CD4-positive, alpha-beta memory T cell (primary cell): ENCODE measurements around the gene PDE8A. TPM values are rescaled to one million over a fixed set of nuclear protein-coding genes. Genes with fewer than 3 reads are reported as not detected.
A peak's percentile ranks its signal among the peaks of the same experiment; 100 is the strongest.

ENCODE experiments used
- CTCF ChIA-PET: fragments of 350-600 bp; sonication (Branson Sonifier 250); formaldehyde crosslinking; loops from one replicate; lab custom pipeline; 2021; ENCODE audit warnings: inconsistent platforms; ENCODE audit not compliant: partially characterized antibody; lab: Charles Lee
- POLR2A ChIA-PET: fragments of 350-600 bp; sonication (Branson Sonifier 250); formaldehyde crosslinking; loops from one replicate; lab custom pipeline; 2021; ENCODE audit not compliant: partially characterized antibody; lab: Charles Lee
- DNase-seq, 5 donors: peaks; one replicate each; pipeline versions ENCODE4 v3.0.0 to v3.0.0-alpha.2; 2020 to 2022; ENCODE audit warnings: mixed read lengths in 1 of 5
- H3K27ac ChIP-seq: one replicate; pipeline ENCODE4 v1.7.0; 2013; ENCODE audit warnings: low read depth, low read length
- H3K27me3 ChIP-seq: 2 replicates; pipeline ENCODE4 v1.7.0; 2013; ENCODE audit warnings: mild to moderate bottlenecking, low read length, moderate library complexity; ENCODE audit not compliant: insufficient read depth
- H3K36me3 ChIP-seq: 2 replicates; pipeline ENCODE4 v1.7.0; 2013; ENCODE audit warnings: mild to moderate bottlenecking, low read length, moderate library complexity; ENCODE audit not compliant: insufficient read depth
- H3K4me1 ChIP-seq: 2 replicates; pipeline ENCODE4 v1.7.0; 2013; ENCODE audit warnings: mild to moderate bottlenecking, low read length, moderate library complexity; ENCODE audit not compliant: insufficient read depth
- H3K4me3 ChIP-seq, 2 donors: one replicate each; pipeline ENCODE4 v1.7.0; 2013; ENCODE audit warnings: low read length in 2 of 2, mild to moderate bottlenecking in 1 of 2
- H3K9me3 ChIP-seq, 2 donors: one replicate each; pipeline ENCODE4 v1.7.0; 2013; ENCODE audit warnings: low read length in 2 of 2, control low read depth in 1 of 2; ENCODE audit not compliant: control insufficient read depth in 1 of 2
- H3K27ac Mint-ChIP-seq, 7 donors: one replicate each; pipeline ENCODE4 v1.8.0; 2020 to 2021; ENCODE audit warnings: mixed read lengths in 7 of 7, mild to moderate bottlenecking in 6 of 7, inconsistent platforms in 3 of 7, moderate library complexity in 3 of 7
- H3K27me3 Mint-ChIP-seq, 2 donors: one replicate each; pipeline ENCODE4 v1.8.0; 2020 to 2021; ENCODE audit warnings: mixed read lengths in 2 of 2
- H3K36me3 Mint-ChIP-seq, 2 donors: one replicate each; pipeline ENCODE4 v1.8.0; 2020 to 2021; ENCODE audit warnings: mixed read lengths in 2 of 2, inconsistent platforms in 1 of 2, mild to moderate bottlenecking in 1 of 2
- H3K4me1 Mint-ChIP-seq, 4 donors: one replicate each; pipeline ENCODE4 v1.8.0; 2020 to 2021; ENCODE audit warnings: mixed read lengths in 4 of 4, mild to moderate bottlenecking in 1 of 4
- H3K4me3 Mint-ChIP-seq, 8 donors: one replicate each; pipeline ENCODE4 v1.8.0; 2020 to 2021; ENCODE audit warnings: mixed read lengths in 8 of 8, mild to moderate bottlenecking in 7 of 8, moderate library complexity in 6 of 8, inconsistent platforms in 3 of 8
- H3K9me3 Mint-ChIP-seq, 8 donors: one replicate each; pipeline ENCODE4 v1.8.0; 2020 to 2021; ENCODE audit warnings: mixed read lengths in 8 of 8, mild to moderate bottlenecking in 5 of 8, inconsistent platforms in 3 of 8, moderate library complexity in 1 of 8
- intact Hi-C: fragments of 100-400 bp; cut with micrococcal nuclease; formaldehyde crosslinking; loops from one replicate; pipeline ENCODE4 v1.15.1; 2023
- polyA plus RNA-seq, 2 donors: library from polyadenylated mRNA; unstranded; fragments of 300-500 nt; fragmentation: Illumina TruSeq; gene quantifications; one replicate each; pipeline ENCODE4 v1.2.3, GENCODE V29; 2021
- total RNA-seq, 2 experiments: library from RNA; stranded (reverse); gene quantifications; one replicate each; pipeline ENCODE4 v1.2.3, GENCODE V29; 2021

Gene PDE8A
- total and polyA plus RNA-seq, 4 experiments from 2014 or later = 1.9 to 41.3 (median 22.4) TPM

GRCh38 chr15:85047271-85047948 is 65.8 kb downstream of the PDE8A start:
- H3K4me1 Mint-ChIP-seq = peaks cover 19 to 58% (median 31%) of the 10 kb centered on the region in 4 donors
- H3K4me3 ChIP-seq = no peak overlapping the region
- no peaks in the 10 kb centered on the region for H3K27me3 ChIP-seq
- ChIA-PET POLR2A (interaction anchor here (1.4 kb wide), 1 partner anchor 16 kb away, joined by 3 read pairs; no protein-coding TSS in a partner anchor), CTCF (interaction anchor here (1.0 to 2.2 kb wide), 5 partner anchors 37 to 119 kb away, joined by 3 to 8 read pairs (median 4); partner anchors contain the start of gene PDE8A)
- H3K36me3 Mint-ChIP-seq = peaks cover 0 to 4% of the 10 kb centered on the region in 2 donors
- H3K27ac ChIP-seq = no peak overlapping the region
- peak in 4 of 5 donors; percentile 6 to 43 (median 30) for DNase-seq
- H3K27ac Mint-ChIP-seq = peak overlapping the region in 5 of 7 donors; percentile 45 to 85 (median 81)
- intact Hi-C loops = no loop called here
- no peaks in the 10 kb centered on the region for H3K27me3 Mint-ChIP-seq
- H3K4me1 ChIP-seq = peaks cover 12% of the 10 kb centered on the region
- H3K36me3 ChIP-seq = no peaks in the 10 kb centered on the region
- peak overlapping the region in 1 of 8 donors; percentile 53 for H3K4me3 Mint-ChIP-seq
- H3K9me3 ChIP-seq = no peaks in the 10 kb centered on the region
- H3K9me3 Mint-ChIP-seq = peaks cover 0 to 5% (median 0%) of the 10 kb centered on the region in 8 donors

DNA sequence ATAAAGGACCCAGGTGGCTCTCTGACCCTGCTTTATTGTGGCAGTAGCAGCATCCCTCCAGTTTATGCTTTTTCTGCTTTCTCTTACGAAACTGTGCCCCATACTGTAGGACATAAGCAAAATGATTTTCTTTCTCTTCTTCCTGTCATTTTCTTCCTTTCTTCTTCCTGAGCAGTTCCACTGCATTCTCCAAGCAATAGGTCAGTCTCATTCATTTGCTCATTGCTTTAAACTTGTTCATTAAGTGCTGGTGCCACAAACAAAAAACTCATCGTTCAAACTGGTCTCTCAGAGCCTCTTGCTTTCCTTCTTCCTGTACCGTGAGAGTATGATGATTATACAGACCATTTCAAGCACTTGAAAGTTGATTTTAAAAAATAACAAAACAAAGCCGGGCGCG is 66.8 kb downstream of the PDE8A start:
- Mint-ChIP-seq H3K36me3 (peaks cover 0 to 4% of the 10 kb centered on the region in 2 donors), H3K4me3 (no peak overlapping the region), H3K27ac (peak overlapping the region in 1 of 7 donors; percentile 53), H3K4me1 (peaks cover 19 to 64% (median 34%) of the 10 kb centered on the region in 4 donors), H3K9me3 (peaks cover 0 to 5% (median 0%) of the 10 kb centered on the region in 8 donors), H3K27me3 (no peaks in the 10 kb centered on the region)
- Histone ChIP-seq H3K27ac (no peak overlapping the region), H3K9me3 (no peaks in the 10 kb centered on the region), H3K36me3 (no peaks in the 10 kb centered on the region), H3K27me3 (no peaks in the 10 kb centered on the region), H3K4me3 (no peak overlapping the region), H3K4me1 (peaks cover 12% of the 10 kb centered on the region)
- intact Hi-C loops = no loop called here
- ChIA-PET POLR2A (interaction anchor here (1.4 kb wide), 1 partner anchor 17 kb away, joined by 3 read pairs; no protein-coding TSS in a partner anchor), CTCF (interaction anchor here (1.0 kb wide), 1 partner anchor 120 kb away, joined by 3 read pairs; no protein-coding TSS in a partner anchor)
- no peak for DNase-seq

- Mint-ChIP-seq H3K4me1 (peaks cover 19 to 60% (median 37%) of the 10 kb centered on the region in 4 donors), H3K27me3 (no peaks in the 10 kb centered on the region), H3K9me3 (peaks cover 0 to 5% (median 0%) of the 10 kb centered on the region in 8 donors), H3K27ac (no peak overlapping the region), H3K4me3 (no peak overlapping the region), H3K36me3 (peaks cover 0 to 10% of the 10 kb centered on the region in 2 donors)
- DNase-seq = no peak
- no peaks in the 10 kb centered on the region for H3K27me3 ChIP-seq
- H3K27ac ChIP-seq = no peak overlapping the region
- no peak overlapping the region for H3K4me3 ChIP-seq
- H3K36me3 ChIP-seq = no peaks in the 10 kb centered on the region
- ChIA-PET CTCF (no interaction called here), POLR2A (interaction anchor here (0.6 kb wide), 1 partner anchor 46 kb away, joined by 3 read pairs; no protein-coding TSS in a partner anchor)
- peaks cover 12% of the 10 kb centered on the region for H3K4me1 ChIP-seq
- intact Hi-C loops = no loop called here
- no peaks in the 10 kb centered on the region for H3K9me3 ChIP-seq
Measured at GRCh38 chr15:85049805-85050204, 68.1 kb downstream of the PDE8A start.

DNA sequence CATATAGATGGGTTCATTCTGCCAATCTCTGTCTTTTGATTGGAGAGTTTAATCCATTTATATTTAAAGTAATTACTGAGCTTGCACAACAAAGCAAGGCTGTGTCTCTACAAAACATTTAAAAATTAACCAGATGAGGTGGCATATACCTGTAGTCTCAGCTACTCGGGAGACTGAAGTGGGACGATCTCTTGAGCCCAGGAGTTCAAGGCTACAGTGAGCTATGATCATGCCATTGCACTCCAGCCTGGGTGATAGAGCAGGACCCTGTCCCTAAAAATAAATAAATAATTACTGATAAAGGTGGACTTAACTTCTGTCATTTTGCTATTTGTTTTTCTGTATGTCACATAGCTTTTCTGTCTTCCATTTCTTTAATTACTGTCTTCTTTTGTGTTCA is 78.1 kb downstream of the PDE8A start:
- H3K4me1 Mint-ChIP-seq = peaks cover 15 to 59% (median 39%) of the 10 kb centered on the region in 4 donors
- Histone ChIP-seq H3K36me3 (no peaks in the 10 kb centered on the region), H3K27ac (no peak overlapping the region), H3K4me3 (no peak overlapping the region), H3K27me3 (no peaks in the 10 kb centered on the region), H3K4me1 (no peaks in the 10 kb centered on the region), H3K9me3 (no peaks in the 10 kb centered on the region)
- ChIA-PET POLR2A (no interaction called here), CTCF (interaction anchor here (1.0 kb wide), 1 partner anchor 10 kb away, joined by 3 read pairs; no protein-coding TSS in a partner anchor)
- no peaks in the 10 kb centered on the region for H3K27me3 Mint-ChIP-seq
- peak overlapping the region in 1 of 8 donors; percentile 13 for H3K4me3 Mint-ChIP-seq
- intact Hi-C loops = no loop called here
- no peak for DNase-seq
- H3K9me3 Mint-ChIP-seq = peaks cover 0 to 39% (median 16%) of the 10 kb centered on the region in 8 donors
- peaks cover 15 to 46% of the 10 kb centered on the region in 2 donors for H3K36me3 Mint-ChIP-seq
- no peak overlapping the region for H3K27ac Mint-ChIP-seq

DNA sequence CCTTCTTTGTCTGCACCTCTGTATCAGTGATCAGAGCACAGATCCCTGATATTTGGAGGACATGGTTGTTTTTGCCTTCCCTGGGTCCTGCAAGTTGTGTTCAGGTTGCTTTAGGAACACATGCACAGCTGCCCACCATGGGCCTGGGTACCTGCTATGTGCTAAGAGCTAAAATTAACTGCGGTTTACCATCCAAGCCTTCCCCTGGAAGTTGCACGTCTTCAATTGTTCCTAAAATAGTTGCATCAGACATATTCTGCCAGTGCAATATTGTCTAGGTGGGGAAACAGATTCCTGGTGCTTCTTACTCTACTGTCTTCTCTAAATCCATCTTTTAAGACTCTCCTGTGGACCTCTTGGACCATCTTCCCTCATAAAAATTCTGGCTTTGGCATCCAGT is 80.9 kb downstream of the PDE8A start:
- POLR2A ChIA-PET = no interaction called here
- Histone ChIP-seq H3K4me1 (no peaks in the 10 kb centered on the region), H3K27ac (no peak overlapping the region), H3K4me3 (no peak overlapping the region), H3K27me3 (no peaks in the 10 kb centered on the region), H3K9me3 (no peaks in the 10 kb centered on the region), H3K36me3 (no peaks in the 10 kb centered on the region)
- intact Hi-C loops = no loop called here
- H3K27me3 Mint-ChIP-seq = no peaks in the 10 kb centered on the region
- no peak for DNase-seq
- peaks cover 25 to 45% of the 10 kb centered on the region in 2 donors for H3K36me3 Mint-ChIP-seq
- peaks cover 0 to 30% (median 12%) of the 10 kb centered on the region in 8 donors for H3K9me3 Mint-ChIP-seq
- peaks cover 9 to 44% (median 26%) of the 10 kb centered on the region in 4 donors for H3K4me1 Mint-ChIP-seq
- H3K4me3 Mint-ChIP-seq = no peak overlapping the region
- CTCF ChIA-PET = no interaction called here
- no peak overlapping the region for H3K27ac Mint-ChIP-seq

DNA sequence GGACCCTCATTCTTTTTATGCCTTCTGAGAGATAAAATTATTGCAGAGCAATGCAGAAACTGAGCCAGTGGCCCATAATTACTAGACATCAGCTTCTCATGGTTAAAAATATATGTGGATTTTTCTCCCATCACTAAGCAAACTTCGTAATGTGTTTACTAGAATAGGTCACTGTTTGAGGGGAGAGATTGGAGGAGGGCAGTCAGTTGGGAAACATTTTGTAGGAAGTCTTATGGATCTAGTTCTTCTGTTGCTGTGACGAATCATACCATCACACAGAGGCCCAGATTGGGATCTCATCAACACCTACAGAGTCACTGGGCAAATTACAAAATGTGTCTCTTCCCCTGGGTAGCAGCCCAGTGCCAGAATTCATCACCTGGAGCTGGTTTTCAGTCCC is 81.4 kb downstream of the PDE8A start:
- H3K36me3 ChIP-seq = no peaks in the 10 kb centered on the region
- no peaks in the 10 kb centered on the region for H3K9me3 ChIP-seq
- H3K9me3 Mint-ChIP-seq = peaks cover 0 to 25% (median 11%) of the 10 kb centered on the region in 8 donors
- H3K4me1 Mint-ChIP-seq = peaks cover 9 to 39% (median 24%) of the 10 kb centered on the region in 4 donors
- H3K36me3 Mint-ChIP-seq = peaks cover 28 to 45% of the 10 kb centered on the region in 2 donors
- ChIA-PET CTCF (no interaction called here), POLR2A (no interaction called here)
- DNase-seq = no peak
- intact Hi-C loops = no loop called here
- H3K27me3 ChIP-seq = no peaks in the 10 kb centered on the region
- H3K4me3 ChIP-seq = no peak overlapping the region
- no peaks in the 10 kb centered on the region for H3K27me3 Mint-ChIP-seq
- H3K4me3 Mint-ChIP-seq = no peak overlapping the region
- H3K27ac ChIP-seq = no peak overlapping the region
- H3K27ac Mint-ChIP-seq = peak overlapping the region in 1 of 7 donors; percentile 17
- H3K4me1 ChIP-seq = no peaks in the 10 kb centered on the region

- peaks cover 0 to 20% (median 10%) of the 10 kb centered on the region in 8 donors for H3K9me3 Mint-ChIP-seq
- peaks cover 8 to 34% (median 20%) of the 10 kb centered on the region in 4 donors for H3K4me1 Mint-ChIP-seq
- Histone ChIP-seq H3K36me3 (no peaks in the 10 kb centered on the region), H3K27ac (no peak overlapping the region), H3K4me1 (no peaks in the 10 kb centered on the region), H3K4me3 (no peak overlapping the region), H3K27me3 (no peaks in the 10 kb centered on the region), H3K9me3 (no peaks in the 10 kb centered on the region)
- peaks cover 33 to 45% of the 10 kb centered on the region in 2 donors for H3K36me3 Mint-ChIP-seq
- DNase-seq = no peak
- no peaks in the 10 kb centered on the region for H3K27me3 Mint-ChIP-seq
- POLR2A ChIA-PET = no interaction called here
- intact Hi-C loops = no loop called here
- H3K27ac Mint-ChIP-seq = no peak overlapping the region
- CTCF ChIA-PET = no interaction called here
- H3K4me3 Mint-ChIP-seq = no peak overlapping the region
Measured at GRCh38 chr15:85063522-85064079, 81.9 kb downstream of the PDE8A start.
